HL-60 (cell line): Measurements from ENCODE around the gene ZNF470.

Experiments
- GABPA ChIP-seq: IDR thresholded peaks from 2 replicates; pipeline ENCODE4 v1.6.1; 2012; ENCODE audit warnings: low read depth
- POLR2AphosphoS5 ChIP-seq: IDR thresholded peaks from 2 replicates; pipeline ENCODE4 v1.6.1; 2012; ENCODE audit warnings: low read depth
- SPI1 ChIP-seq: IDR thresholded peaks from 2 replicates; pipeline ENCODE4 v1.6.1; 2012; ENCODE audit warnings: low read depth, mild to moderate bottlenecking, borderline replicate concordance
- TF ChIP-seq, protein P1 (sequence below): IDR thresholded peaks from one replicate; pipeline ENCODE4 v1.5.1; 2011; ENCODE audit warnings: low read length, control low read depth, inconsistent platforms; ENCODE audit not compliant: insufficient read depth
- TF ChIP-seq, protein P2 (sequence below): IDR thresholded peaks from 2 replicates; pipeline ENCODE4 v1.6.1; 2012; ENCODE audit warnings: low read depth; ENCODE audit not compliant: insufficient replicate concordance

DNA sequence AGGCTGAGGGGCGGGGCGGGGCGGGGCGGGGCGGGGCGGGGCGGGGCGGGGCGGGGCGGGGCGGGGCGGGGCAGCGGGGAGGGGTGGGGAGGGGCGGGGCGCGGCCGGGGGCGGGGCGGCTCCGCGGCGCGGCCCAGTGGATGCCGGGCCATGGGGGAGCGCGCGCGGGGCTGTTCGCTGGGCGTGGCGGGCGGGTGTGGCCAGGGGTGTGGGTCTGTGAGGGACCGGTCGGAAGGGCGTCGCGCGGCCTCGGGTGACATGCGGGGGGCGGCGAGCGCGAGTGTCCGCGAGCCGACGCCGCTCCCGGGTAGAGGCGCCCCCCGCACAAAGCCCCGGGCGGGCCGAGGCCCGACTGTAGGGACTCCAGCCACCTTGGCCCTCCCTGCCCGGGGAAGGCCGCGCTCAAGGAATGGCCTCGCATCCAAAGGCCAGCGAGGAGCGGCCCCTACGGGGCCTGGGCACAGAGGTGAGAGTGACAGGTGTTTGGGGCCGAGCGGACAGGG lies 28.5 kb upstream of the ZNF470 start, which contains the start of gene ZFP28:
- TF ChIP-seq, protein P1, sequence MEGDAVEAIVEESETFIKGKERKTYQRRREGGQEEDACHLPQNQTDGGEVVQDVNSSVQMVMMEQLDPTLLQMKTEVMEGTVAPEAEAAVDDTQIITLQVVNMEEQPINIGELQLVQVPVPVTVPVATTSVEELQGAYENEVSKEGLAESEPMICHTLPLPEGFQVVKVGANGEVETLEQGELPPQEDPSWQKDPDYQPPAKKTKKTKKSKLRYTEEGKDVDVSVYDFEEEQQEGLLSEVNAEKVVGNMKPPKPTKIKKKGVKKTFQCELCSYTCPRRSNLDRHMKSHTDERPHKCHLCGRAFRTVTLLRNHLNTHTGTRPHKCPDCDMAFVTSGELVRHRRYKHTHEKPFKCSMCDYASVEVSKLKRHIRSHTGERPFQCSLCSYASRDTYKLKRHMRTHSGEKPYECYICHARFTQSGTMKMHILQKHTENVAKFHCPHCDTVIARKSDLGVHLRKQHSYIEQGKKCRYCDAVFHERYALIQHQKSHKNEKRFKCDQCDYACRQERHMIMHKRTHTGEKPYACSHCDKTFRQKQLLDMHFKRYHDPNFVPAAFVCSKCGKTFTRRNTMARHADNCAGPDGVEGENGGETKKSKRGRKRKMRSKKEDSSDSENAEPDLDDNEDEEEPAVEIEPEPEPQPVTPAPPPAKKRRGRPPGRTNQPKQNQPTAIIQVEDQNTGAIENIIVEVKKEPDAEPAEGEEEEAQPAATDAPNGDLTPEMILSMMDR, result no peak
- TF ChIP-seq GABPA, result no peak
- no peak for TF ChIP-seq POLR2AphosphoS5
- TF ChIP-seq, protein P2, sequence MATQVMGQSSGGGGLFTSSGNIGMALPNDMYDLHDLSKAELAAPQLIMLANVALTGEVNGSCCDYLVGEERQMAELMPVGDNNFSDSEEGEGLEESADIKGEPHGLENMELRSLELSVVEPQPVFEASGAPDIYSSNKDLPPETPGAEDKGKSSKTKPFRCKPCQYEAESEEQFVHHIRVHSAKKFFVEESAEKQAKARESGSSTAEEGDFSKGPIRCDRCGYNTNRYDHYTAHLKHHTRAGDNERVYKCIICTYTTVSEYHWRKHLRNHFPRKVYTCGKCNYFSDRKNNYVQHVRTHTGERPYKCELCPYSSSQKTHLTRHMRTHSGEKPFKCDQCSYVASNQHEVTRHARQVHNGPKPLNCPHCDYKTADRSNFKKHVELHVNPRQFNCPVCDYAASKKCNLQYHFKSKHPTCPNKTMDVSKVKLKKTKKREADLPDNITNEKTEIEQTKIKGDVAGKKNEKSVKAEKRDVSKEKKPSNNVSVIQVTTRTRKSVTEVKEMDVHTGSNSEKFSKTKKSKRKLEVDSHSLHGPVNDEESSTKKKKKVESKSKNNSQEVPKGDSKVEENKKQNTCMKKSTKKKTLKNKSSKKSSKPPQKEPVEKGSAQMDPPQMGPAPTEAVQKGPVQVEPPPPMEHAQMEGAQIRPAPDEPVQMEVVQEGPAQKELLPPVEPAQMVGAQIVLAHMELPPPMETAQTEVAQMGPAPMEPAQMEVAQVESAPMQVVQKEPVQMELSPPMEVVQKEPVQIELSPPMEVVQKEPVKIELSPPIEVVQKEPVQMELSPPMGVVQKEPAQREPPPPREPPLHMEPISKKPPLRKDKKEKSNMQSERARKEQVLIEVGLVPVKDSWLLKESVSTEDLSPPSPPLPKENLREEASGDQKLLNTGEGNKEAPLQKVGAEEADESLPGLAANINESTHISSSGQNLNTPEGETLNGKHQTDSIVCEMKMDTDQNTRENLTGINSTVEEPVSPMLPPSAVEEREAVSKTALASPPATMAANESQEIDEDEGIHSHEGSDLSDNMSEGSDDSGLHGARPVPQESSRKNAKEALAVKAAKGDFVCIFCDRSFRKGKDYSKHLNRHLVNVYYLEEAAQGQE, result no peak
- TF ChIP-seq SPI1, result no peak
